Measurements from ENCODE around the gene SEMA3G.

The SEMA3G gene

DNA sequence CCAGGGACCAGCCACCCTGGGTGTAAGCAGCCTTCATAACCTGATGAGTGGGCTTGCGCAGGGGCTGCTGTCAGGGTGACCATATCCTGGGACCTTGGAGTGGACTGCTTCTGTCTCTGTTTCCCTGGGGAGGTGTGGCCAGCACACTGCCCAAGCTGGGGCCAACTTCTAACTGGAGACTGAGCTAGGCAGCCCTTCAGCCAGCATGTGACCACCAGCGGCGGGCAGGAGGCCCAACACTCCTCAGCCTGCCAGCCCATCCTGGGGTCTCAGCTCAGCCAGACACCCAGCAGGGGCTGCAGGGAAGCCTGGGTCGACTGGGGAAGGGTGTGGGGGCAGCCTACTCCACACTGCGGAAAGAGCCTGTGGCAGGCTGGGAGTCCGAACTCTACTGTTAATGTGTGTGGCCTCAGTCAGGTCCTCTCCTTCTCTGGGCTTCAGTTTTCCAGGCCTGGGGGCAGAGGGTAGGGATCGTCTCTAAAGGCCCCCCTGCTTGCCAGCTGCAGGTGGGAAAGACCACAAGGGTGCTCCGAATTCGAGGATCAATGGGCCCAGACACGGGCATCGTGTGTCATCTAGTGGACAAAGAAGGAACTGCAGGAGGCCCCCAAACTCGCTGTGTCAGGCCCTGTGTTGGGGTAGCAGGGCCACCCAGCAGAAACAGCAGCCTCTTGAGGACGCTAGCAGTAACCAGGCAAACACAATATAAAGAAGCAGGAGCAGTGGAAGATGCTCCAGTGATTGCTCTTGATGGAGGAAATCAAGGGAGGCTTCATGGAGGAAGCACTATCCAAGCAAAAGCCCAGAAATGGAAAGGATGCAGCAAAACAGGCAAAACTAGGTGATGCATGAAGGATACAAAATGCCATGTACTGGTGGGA is 2.0 kb upstream of the SEMA3G start:
- Histone ChIP-seq H3K4me3 (replicated peaks; ENCODE audit: low read depth, low read length) (no peak overlapping the region), H3K36me3 (ENCODE audit: control insufficient read depth, insufficient read depth, low read length) (no peaks in the 10 kb centered on the region), H3K27me3 (replicated peaks; ENCODE audit: control insufficient read depth, insufficient read depth, low read length) (no peaks in the 10 kb centered on the region)
- DNase-seq (ENCODE audit: extremely low read depth, insufficient read length): peak; percentile 36
- TF ChIP-seq, protein P1, sequence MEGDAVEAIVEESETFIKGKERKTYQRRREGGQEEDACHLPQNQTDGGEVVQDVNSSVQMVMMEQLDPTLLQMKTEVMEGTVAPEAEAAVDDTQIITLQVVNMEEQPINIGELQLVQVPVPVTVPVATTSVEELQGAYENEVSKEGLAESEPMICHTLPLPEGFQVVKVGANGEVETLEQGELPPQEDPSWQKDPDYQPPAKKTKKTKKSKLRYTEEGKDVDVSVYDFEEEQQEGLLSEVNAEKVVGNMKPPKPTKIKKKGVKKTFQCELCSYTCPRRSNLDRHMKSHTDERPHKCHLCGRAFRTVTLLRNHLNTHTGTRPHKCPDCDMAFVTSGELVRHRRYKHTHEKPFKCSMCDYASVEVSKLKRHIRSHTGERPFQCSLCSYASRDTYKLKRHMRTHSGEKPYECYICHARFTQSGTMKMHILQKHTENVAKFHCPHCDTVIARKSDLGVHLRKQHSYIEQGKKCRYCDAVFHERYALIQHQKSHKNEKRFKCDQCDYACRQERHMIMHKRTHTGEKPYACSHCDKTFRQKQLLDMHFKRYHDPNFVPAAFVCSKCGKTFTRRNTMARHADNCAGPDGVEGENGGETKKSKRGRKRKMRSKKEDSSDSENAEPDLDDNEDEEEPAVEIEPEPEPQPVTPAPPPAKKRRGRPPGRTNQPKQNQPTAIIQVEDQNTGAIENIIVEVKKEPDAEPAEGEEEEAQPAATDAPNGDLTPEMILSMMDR (IDR thresholded peaks at IDR 0.05; ENCODE audit: insufficient read depth, low read length, poor library complexity, severe bottlenecking): peak; percentile 100

DNA sequence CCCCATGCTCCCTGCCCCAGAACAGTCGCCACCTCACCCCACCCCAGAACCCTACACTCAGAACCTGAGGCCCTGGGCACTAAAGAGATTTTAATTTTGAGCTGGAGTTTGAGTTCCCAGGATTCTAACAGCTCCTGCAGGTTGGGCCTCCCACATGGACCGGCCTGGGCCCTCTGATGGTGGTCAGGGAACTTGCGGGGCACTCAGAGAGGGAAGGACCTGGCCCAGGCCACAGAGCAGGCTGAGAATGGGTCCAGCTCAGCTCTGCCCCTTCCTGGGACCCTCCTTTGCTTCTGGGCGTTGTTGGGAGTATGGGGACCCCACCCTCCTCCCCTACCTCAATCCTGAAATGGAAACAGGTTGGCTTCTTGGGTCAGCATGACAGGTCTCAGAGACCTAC is 1.1 kb upstream of the SEMA3G start:
- Histone ChIP-seq H3K27me3 (replicated peaks; ENCODE audit: control insufficient read depth, insufficient read depth, low read length) (no peaks in the 10 kb centered on the region), H3K36me3 (ENCODE audit: control insufficient read depth, insufficient read depth, low read length) (no peaks in the 10 kb centered on the region), H3K4me3 (replicated peaks; ENCODE audit: low read depth, low read length) (no peak overlapping the region)
- TF ChIP-seq, protein P1 (IDR thresholded peaks at IDR 0.05; ENCODE audit: insufficient read depth, low read length, poor library complexity, severe bottlenecking): no peak
- no peak for DNase-seq (ENCODE audit: extremely low read depth, insufficient read length)

DNA sequence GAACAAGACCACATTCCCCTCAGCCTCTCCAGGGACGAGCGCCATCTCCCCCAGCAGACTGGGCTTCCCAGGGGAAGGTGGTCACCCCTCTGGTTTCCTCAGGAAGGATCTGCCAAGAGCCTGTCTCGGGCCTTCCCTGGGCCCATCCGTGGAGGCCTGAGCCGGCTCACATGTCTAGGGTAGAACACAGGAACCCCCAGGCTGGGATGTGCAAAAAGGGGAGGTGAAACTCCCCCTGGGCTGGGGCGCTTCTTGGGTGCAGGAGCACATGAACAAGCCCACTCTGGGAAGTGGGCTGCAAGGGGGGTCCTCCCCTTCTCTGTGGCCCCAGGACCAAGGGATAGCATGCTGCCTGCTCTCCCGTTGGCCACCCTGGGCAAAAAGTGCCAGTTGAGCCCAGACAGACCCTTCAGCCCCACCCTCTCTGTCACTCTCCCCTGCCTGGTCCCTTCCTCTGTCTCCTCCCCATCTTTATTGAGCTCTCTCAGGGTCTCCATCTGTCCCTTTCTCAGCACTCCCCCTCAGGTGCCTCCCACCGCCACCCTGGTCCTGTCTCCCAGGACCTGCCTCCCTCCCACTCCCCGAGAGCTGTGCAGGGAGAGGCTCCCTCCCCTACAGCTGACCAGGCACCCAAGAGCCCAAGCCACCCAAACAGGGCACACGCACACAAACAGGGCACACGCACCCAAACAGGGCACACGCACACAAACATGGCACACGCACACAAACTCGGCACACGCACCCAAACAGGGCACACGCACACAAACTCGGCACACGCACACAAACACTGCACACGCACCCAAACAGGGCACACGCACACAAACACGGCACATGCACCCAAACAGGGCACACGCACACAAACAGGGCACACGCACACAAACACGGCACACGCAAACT is 864 bp downstream of the SEMA3G start:
- no peaks in the 10 kb centered on the region for H3K27me3 ChIP-seq (replicated peaks; ENCODE audit: control insufficient read depth, insufficient read depth, low read length)
- no peak overlapping the region for H3K4me3 ChIP-seq (replicated peaks; ENCODE audit: low read depth, low read length)
- TF ChIP-seq, protein P1 (IDR thresholded peaks at IDR 0.05; ENCODE audit: insufficient read depth, low read length, poor library complexity, severe bottlenecking): no peak
- H3K36me3 ChIP-seq (ENCODE audit: control insufficient read depth, insufficient read depth, low read length): no peaks in the 10 kb centered on the region
- DNase-seq (ENCODE audit: extremely low read depth, insufficient read length): no peak

DNA sequence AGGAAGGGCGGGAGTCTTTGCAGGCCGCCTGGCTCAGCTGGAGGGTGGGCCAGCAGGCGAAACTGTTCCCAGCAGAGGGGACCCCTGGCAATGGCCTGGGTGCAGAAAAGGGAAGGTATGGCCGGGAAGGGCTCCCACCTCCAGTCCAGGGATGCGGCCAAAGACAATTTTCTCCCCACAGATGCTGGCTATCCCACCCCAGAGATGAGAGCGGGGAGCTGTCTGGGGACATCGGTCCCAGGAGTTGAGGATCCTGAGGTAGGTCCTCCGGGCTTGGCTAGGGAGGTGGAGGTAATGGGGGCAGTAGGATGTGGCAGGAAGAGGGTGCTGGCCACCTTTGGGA is 1.7 kb downstream of the SEMA3G start:
- TF ChIP-seq, protein P1 (IDR thresholded peaks at IDR 0.05; ENCODE audit: insufficient read depth, low read length, poor library complexity, severe bottlenecking): no peak

DNA sequence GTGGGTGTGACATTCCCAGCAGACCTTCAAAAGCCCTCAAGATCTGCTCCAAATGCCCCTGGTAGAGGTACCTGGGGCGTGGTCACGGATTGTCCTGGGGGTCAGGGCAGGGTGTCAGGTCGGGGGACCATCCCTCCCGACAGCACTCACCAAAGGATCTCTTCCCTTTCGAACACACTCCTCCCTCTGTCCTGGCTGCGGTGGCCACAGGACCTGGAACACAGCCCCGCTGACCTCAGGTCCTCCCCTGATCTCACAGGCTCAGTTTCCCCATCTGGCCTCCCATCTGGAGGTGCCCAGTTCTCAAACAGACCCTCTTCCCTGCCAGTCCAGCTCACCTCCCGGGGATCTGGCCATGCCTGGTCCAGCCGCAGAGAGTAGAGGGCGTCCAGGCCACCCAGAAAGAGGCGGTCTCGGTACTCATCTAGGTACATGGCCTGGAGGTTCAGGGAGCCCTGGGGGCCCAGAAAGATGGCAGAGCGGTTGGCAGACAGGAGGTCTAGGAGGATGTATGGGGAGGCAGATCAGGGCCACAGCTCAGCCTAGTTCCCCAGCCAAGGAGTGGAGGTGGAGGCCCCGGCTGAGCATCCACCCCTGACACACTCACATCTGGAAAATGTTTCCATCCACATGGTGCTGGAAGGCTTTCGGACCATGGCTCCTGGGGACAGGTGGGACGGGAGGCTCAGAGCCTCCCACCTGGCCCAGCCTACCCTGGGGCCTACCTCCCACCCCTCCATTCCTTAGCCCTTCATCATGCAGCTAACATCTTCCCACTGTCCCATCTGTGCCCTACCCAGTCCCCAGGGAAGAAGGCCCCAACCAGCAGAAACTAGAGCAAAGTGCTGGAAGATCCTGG is 2.3 kb downstream of the SEMA3G start:
- Histone ChIP-seq H3K36me3 (ENCODE audit: control insufficient read depth, insufficient read depth, low read length) (no peaks in the 10 kb centered on the region), H3K4me3 (replicated peaks; ENCODE audit: low read depth, low read length) (no peak overlapping the region), H3K27me3 (replicated peaks; ENCODE audit: control insufficient read depth, insufficient read depth, low read length) (no peaks in the 10 kb centered on the region)
- TF ChIP-seq, protein P1 (IDR thresholded peaks at IDR 0.05; ENCODE audit: insufficient read depth, low read length, poor library complexity, severe bottlenecking): no peak
- no peak for DNase-seq (ENCODE audit: extremely low read depth, insufficient read length)

More for the DNA sequence above, 1.7 kb downstream of the SEMA3G start:
- Histone ChIP-seq H3K4me3 (replicated peaks; ENCODE audit: low read depth, low read length) (no peak overlapping the region), H3K36me3 (ENCODE audit: control insufficient read depth, insufficient read depth, low read length) (no peaks in the 10 kb centered on the region), H3K27me3 (replicated peaks; ENCODE audit: control insufficient read depth, insufficient read depth, low read length) (no peaks in the 10 kb centered on the region)
- no peak for DNase-seq (ENCODE audit: extremely low read depth, insufficient read length)

Data from GM06990 (cell line).